Thyroid gland (tissue), 4 donors: ENCODE results near the gene KLF7.

Experiments used
- CTCF ChIP-seq, 6 experiments: fragments of 200-600 bp in 3 of 6; fragments of 450-650 bp in 3 of 6; sonication (generic) in 3 of 6; IDR thresholded peaks; one replicate each; pipeline ENCODE4 v1.5.1; 2016 to 2019; ENCODE audit warnings: antibody characterized with exemption in 6 of 6, mild to moderate bottlenecking in 2 of 6, inconsistent platforms in 1 of 6, moderate library complexity in 1 of 6
- POLR2A ChIP-seq, 2 donors: fragments of 450-650 bp; IDR thresholded peaks; one replicate each; pipeline ENCODE4 v1.6.1; 2017; ENCODE audit warnings: antibody characterized with exemption in 2 of 2, mild to moderate bottlenecking in 2 of 2, moderate library complexity in 1 of 2

GRCh38 chr2:207201416-207201815 is 35.7 kb upstream of the KLF7 start:
- TF ChIP-seq CTCF (IDR thresholded peaks at IDR 0.05) = no peak
- TF ChIP-seq POLR2A (IDR thresholded peaks at IDR 0.05) = no peak
